SK-N-SH treated with all-trans-retinoic acid at 6 μM for 48 hours (cell line): ENCODE measurements around the gene STK4.

Source experiments
- ATAC-seq: fragments of 200-7000 bp; cut with Tn5 transposase; 3 replicates; pipeline ENCODE4 v1.9.1; 2020; ENCODE audit warnings: mild to moderate bottlenecking, moderate library complexity
- ARNTL ChIP-seq: fragments of 450-650 bp; formaldehyde crosslinking; IDR thresholded peaks from 2 replicates; pipeline ENCODE4 v1.5.0; 2020; ENCODE audit warnings: low read depth, mild to moderate bottlenecking, moderate library complexity, borderline replicate concordance
- BACH2 ChIP-seq: fragments of 250-450 bp; sonication (Bioruptor Pico); IDR thresholded peaks from 2 replicates; pipeline ENCODE4 v1.9.0; 2021; ENCODE audit warnings: mild to moderate bottlenecking, borderline replicate concordance
- CSDC2 ChIP-seq: fragments of 250-450 bp; sonication (Bioruptor Pico); IDR thresholded peaks from 2 replicates; pipeline ENCODE4 v1.5.0; 2020; ENCODE audit warnings: mild to moderate bottlenecking, moderate library complexity
- ESRRG ChIP-seq: fragments of 250-450 bp; sonication (Bioruptor Pico); IDR thresholded peaks from 2 replicates; pipeline ENCODE4 v1.6.1; 2021; ENCODE audit warnings: mild to moderate bottlenecking
- GLIS3 ChIP-seq: fragments of 250-450 bp; sonication (Bioruptor Pico); IDR thresholded peaks from 2 replicates; pipeline ENCODE4 v1.5.0; 2020; ENCODE audit warnings: mild to moderate bottlenecking, moderate library complexity
- ISL1 ChIP-seq: fragments of 250-450 bp; sonication (Bioruptor Pico); IDR thresholded peaks from 2 replicates; pipeline ENCODE4 v2.1.2; 2022; ENCODE audit warnings: mild to moderate bottlenecking, moderate library complexity
- OSR1 ChIP-seq: fragments of 250-450 bp; sonication (Bioruptor Pico); IDR thresholded peaks from 2 replicates; pipeline ENCODE4 v1.8.0; 2022; ENCODE audit warnings: moderate library complexity, mild to moderate bottlenecking, inconsistent platforms
- PPARA ChIP-seq: fragments of 250-450 bp; sonication (Bioruptor Pico); IDR thresholded peaks from 2 replicates; pipeline ENCODE4 v1.5.0; 2020; ENCODE audit warnings: mild to moderate bottlenecking, borderline replicate concordance
- RARB ChIP-seq: fragments of 250-450 bp; sonication (Bioruptor Pico); IDR thresholded peaks from 2 replicates; pipeline ENCODE4 v1.8.0; 2021; ENCODE audit warnings: mild to moderate bottlenecking, moderate library complexity
- SNAI2 ChIP-seq: fragments of 250-450 bp; sonication (Bioruptor Pico); IDR thresholded peaks from 2 replicates; pipeline ENCODE4 v1.5.0; 2020; ENCODE audit warnings: mild to moderate bottlenecking, moderate library complexity
- TCF4 ChIP-seq: fragments of 250-450 bp; sonication (Bioruptor Pico); IDR thresholded peaks from 2 replicates; pipeline ENCODE4 v1.8.0; 2021; ENCODE audit warnings: mild to moderate bottlenecking, moderate library complexity, borderline replicate concordance
- TOX ChIP-seq: fragments of 250-450 bp; sonication (Bioruptor Pico); IDR thresholded peaks from 2 replicates; pipeline ENCODE4 v1.8.0; 2021; ENCODE audit warnings: mild to moderate bottlenecking, moderate library complexity, borderline replicate concordance
- ZC3H10 ChIP-seq: fragments of 250-450 bp; sonication (Bioruptor Pico); IDR thresholded peaks from 2 replicates; pipeline ENCODE4 v1.5.1; 2021; ENCODE audit warnings: mild to moderate bottlenecking, moderate library complexity
- ZFP3 ChIP-seq: fragments of 250-450 bp; sonication (Bioruptor Pico); IDR thresholded peaks from 2 replicates; pipeline ENCODE4 v1.5.0; 2020; ENCODE audit warnings: mild to moderate bottlenecking, moderate library complexity
- ZFP30 ChIP-seq: fragments of 450-650 bp; formaldehyde crosslinking; IDR thresholded peaks from 2 replicates; pipeline ENCODE4 v1.5.0; 2022; ENCODE audit warnings: mild to moderate bottlenecking, moderate library complexity
- ZNF565 ChIP-seq: fragments of 450-650 bp; formaldehyde crosslinking; conservative IDR thresholded peaks from 2 replicates; pipeline ENCODE4 v1.5.0; 2020; ENCODE audit warnings: low read depth, mild to moderate bottlenecking, moderate library complexity
- ZNF70 ChIP-seq: fragments of 450-650 bp; formaldehyde crosslinking; IDR thresholded peaks from 2 replicates; pipeline ENCODE4 v1.5.0; 2020; ENCODE audit warnings: mild to moderate bottlenecking, moderate library complexity
- ZNF8 ChIP-seq: fragments of 450-650 bp; formaldehyde crosslinking; IDR thresholded peaks from 2 replicates; pipeline ENCODE4 v1.5.0; 2020; ENCODE audit warnings: mild to moderate bottlenecking, moderate library complexity
- TF ChIP-seq, protein P1 (sequence below): fragments of 250-450 bp; sonication (Bioruptor Pico); IDR thresholded peaks from 2 replicates; pipeline ENCODE4 v1.5.1; 2021; ENCODE audit warnings: mild to moderate bottlenecking, moderate library complexity
- TF ChIP-seq, protein P2 (sequence below): fragments of 250-450 bp; sonication (Bioruptor Pico); IDR thresholded peaks from 2 replicates; pipeline ENCODE4 v1.5.1; 2020; ENCODE audit warnings: low read depth, mild to moderate bottlenecking, moderate library complexity
- TF ChIP-seq, protein P3 (sequence below): fragments of 250-450 bp; sonication (Bioruptor Pico); IDR thresholded peaks from 2 replicates; pipeline ENCODE4 v1.5.0; 2020; ENCODE audit warnings: mild to moderate bottlenecking, moderate library complexity

STK4 gene

DNA sequence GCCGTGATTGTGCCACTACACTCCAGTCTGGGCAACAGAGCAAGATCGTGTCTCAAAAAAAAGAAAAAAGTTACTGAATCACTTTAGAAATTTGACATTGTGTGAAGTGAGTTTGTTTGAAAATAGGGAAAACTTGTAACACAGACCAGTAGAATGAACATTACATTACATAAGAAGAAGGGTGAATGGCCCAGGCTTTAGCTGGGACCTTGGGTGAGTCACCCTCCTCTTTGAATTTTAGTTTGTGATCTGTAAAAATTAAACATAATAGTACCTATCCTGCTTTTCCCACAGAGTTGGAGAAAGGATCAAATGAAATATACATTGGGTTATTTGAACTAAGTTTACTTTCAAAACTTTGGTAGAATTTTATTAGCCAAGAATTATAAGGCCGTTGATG is 78.3 kb downstream of the STK4 start (continued):
- no peak for TF ChIP-seq TOX (CRISPR knock-in tag)
- TF ChIP-seq, protein P1, sequence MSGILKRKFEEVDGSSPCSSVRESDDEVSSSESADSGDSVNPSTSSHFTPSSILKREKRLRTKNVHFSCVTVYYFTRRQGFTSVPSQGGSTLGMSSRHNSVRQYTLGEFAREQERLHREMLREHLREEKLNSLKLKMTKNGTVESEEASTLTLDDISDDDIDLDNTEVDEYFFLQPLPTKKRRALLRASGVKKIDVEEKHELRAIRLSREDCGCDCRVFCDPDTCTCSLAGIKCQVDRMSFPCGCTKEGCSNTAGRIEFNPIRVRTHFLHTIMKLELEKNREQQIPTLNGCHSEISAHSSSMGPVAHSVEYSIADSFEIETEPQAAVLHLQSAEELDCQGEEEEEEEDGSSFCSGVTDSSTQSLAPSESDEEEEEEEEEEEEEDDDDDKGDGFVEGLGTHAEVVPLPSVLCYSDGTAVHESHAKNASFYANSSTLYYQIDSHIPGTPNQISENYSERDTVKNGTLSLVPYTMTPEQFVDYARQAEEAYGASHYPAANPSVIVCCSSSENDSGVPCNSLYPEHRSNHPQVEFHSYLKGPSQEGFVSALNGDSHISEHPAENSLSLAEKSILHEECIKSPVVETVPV = no peak
- TF ChIP-seq SNAI2 (CRISPR knock-in tag) = no peak
- TF ChIP-seq ZFP3 (CRISPR knock-in tag) = no peak
- no peak for TF ChIP-seq BACH2
- TF ChIP-seq ZNF8 (CRISPR knock-in tag) = no peak
- TF ChIP-seq CSDC2 = no peak
- TF ChIP-seq PPARA (CRISPR knock-in tag) = no peak
- no peak for TF ChIP-seq ESRRG
- TF ChIP-seq ZNF565 (CRISPR knock-in tag) = no peak
- no peak for TF ChIP-seq TCF4 (CRISPR knock-in tag)
- no peak for TF ChIP-seq ISL1 (CRISPR knock-in tag)
- no peak for TF ChIP-seq ARNTL (CRISPR knock-in tag)
- TF ChIP-seq OSR1 (CRISPR knock-in tag) = no peak
- TF ChIP-seq, all 23 proteins: peak for 0

DNA sequence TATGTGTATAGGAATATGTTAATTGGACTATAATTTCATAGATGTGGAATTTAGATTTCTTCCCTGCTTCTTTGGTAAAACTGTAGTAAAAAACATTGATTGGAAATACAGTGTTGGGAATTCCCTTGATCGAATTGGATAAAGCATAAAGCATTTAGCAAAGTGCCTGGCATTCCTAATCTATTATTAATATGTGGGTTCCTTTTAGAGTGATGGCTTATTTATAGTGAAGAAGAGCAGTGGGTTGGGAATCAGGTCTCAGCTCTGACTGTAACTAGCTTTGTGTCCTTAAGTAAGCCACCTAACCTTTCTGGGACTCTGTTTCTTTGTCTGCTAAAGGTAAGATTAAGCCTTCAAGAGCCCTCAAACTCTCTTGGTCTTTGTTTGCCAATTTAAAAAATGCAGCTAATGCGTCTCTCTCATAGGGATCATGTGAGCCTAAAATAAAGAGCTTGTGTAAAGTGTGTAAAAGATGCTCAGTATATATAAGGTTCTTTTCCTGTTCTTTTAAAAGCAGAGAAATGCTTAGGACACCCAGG is 81.3 kb downstream of the STK4 start:
- TF ChIP-seq ISL1 (CRISPR knock-in tag) = peak; percentile 26; the same call in 1 of the 2 replicates
- TF ChIP-seq, protein P2, sequence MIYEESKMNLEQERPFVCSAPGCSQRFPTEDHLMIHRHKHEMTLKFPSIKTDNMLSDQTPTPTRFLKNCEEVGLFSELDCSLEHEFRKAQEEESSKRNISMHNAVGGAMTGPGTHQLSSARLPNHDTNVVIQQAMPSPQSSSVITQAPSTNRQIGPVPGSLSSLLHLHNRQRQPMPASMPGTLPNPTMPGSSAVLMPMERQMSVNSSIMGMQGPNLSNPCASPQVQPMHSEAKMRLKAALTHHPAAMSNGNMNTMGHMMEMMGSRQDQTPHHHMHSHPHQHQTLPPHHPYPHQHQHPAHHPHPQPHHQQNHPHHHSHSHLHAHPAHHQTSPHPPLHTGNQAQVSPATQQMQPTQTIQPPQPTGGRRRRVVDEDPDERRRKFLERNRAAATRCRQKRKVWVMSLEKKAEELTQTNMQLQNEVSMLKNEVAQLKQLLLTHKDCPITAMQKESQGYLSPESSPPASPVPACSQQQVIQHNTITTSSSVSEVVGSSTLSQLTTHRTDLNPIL (CRISPR knock-in tag) = no peak
- ATAC-seq = no peak

DNA sequence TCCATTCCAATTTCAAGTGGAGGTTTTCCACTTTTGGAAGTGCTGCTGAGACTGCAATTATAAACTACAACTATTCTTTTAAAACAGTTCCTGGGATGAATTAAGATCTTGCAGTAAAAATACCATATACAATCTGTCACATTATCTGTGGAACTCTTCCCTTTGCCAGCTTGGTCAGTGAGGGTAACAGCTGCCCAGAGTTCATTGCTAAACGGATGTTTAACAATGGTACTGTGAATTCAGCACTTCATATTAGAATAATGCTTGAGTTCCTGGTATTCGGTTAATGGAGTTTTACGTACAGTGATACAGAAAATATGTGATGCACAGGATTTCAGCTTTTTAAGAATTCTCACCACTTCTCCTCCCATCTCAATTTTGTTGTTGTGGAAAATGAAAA is 83.1 kb downstream of the STK4 start:
- no peak for ATAC-seq
- no peak for TF ChIP-seq ZNF565 (CRISPR knock-in tag)
- TF ChIP-seq ZFP3 (CRISPR knock-in tag) = no peak
- TF ChIP-seq PPARA (CRISPR knock-in tag) = no peak
- TF ChIP-seq, protein P1 = no peak
- no peak for TF ChIP-seq BACH2
- TF ChIP-seq, protein P3, sequence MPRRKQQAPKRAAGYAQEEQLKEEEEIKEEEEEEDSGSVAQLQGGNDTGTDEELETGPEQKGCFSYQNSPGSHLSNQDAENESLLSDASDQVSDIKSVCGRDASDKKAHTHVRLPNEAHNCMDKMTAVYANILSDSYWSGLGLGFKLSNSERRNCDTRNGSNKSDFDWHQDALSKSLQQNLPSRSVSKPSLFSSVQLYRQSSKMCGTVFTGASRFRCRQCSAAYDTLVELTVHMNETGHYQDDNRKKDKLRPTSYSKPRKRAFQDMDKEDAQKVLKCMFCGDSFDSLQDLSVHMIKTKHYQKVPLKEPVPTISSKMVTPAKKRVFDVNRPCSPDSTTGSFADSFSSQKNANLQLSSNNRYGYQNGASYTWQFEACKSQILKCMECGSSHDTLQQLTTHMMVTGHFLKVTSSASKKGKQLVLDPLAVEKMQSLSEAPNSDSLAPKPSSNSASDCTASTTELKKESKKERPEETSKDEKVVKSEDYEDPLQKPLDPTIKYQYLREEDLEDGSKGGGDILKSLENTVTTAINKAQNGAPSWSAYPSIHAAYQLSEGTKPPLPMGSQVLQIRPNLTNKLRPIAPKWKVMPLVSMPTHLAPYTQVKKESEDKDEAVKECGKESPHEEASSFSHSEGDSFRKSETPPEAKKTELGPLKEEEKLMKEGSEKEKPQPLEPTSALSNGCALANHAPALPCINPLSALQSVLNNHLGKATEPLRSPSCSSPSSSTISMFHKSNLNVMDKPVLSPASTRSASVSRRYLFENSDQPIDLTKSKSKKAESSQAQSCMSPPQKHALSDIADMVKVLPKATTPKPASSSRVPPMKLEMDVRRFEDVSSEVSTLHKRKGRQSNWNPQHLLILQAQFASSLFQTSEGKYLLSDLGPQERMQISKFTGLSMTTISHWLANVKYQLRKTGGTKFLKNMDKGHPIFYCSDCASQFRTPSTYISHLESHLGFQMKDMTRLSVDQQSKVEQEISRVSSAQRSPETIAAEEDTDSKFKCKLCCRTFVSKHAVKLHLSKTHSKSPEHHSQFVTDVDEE (CRISPR knock-in tag) = no peak
- no peak for TF ChIP-seq TCF4 (CRISPR knock-in tag)
- no peak for TF ChIP-seq OSR1 (CRISPR knock-in tag)
- no peak for TF ChIP-seq ZC3H10 (CRISPR knock-in tag)
- no peak for TF ChIP-seq ZNF8 (CRISPR knock-in tag)
- no peak for TF ChIP-seq RARB (CRISPR knock-in tag)
- TF ChIP-seq SNAI2 (CRISPR knock-in tag) = no peak
- TF ChIP-seq ZNF70 (CRISPR knock-in tag) = no peak

DNA sequence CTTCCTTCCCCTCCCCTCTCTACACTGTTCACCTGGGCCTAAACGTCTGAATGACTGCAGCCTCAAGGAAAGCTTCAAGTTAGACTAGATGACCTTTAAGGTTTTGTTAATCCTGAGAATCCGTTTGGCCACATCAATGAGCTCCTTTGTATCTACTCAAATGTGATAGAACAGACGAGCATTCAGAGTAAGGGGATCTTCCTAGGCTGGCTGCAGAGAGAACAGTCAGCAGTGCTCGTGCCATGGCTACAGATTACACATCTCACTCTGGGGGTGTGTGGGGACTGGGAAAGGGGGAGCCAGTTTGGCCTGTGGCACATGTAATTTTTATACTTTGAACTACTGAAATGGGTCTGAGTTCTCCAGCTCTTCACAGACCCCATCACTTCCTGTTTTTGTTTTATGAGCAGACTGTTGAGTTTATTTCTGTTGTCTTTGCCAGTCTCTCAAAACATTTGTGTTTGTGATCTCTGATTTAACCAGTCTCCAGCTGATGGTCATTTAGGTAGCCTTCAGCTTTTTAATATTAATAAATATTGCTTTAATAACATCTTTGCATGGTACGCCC is 83.7 kb downstream of the STK4 start:
- TF ChIP-seq OSR1 (CRISPR knock-in tag) (no peak), ESRRG (no peak), RARB (CRISPR knock-in tag) (no peak), SNAI2 (CRISPR knock-in tag) (no peak), PPARA (CRISPR knock-in tag) (no peak), BACH2 (no peak), ZC3H10 (CRISPR knock-in tag) (no peak), ISL1 (CRISPR knock-in tag) (no peak), ZNF8 (CRISPR knock-in tag) (no peak), ARNTL (CRISPR knock-in tag) (no peak), ZFP3 (CRISPR knock-in tag) (no peak), ZNF70 (CRISPR knock-in tag) (no peak), GLIS3 (CRISPR knock-in tag) (no peak), CSDC2 (no peak), ZFP30 (no peak)
- no peak for ATAC-seq
